ENCODE results near the gene ADAM23.

Gene ADAM23

DNA sequence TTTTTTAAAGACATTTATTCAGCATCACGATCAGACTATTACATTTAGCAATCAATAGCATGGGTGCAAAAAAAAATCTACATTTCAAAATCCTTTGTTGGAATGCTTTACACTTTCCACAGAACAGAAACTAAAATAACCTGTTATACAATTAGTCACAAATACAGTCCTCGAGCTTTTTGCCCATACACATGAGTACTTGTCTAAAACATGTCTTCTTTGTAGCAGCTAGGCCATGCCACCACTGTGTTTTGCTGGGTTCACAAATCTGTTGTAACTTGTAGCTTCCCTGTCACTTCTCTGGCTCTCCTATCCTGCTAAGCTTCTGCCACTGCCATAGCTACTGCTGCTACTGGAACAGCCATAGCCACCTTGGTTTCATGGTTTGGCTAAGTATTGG lies 24.4 kb upstream of the ADAM23 start:
- TF ChIP-seq, protein P1, sequence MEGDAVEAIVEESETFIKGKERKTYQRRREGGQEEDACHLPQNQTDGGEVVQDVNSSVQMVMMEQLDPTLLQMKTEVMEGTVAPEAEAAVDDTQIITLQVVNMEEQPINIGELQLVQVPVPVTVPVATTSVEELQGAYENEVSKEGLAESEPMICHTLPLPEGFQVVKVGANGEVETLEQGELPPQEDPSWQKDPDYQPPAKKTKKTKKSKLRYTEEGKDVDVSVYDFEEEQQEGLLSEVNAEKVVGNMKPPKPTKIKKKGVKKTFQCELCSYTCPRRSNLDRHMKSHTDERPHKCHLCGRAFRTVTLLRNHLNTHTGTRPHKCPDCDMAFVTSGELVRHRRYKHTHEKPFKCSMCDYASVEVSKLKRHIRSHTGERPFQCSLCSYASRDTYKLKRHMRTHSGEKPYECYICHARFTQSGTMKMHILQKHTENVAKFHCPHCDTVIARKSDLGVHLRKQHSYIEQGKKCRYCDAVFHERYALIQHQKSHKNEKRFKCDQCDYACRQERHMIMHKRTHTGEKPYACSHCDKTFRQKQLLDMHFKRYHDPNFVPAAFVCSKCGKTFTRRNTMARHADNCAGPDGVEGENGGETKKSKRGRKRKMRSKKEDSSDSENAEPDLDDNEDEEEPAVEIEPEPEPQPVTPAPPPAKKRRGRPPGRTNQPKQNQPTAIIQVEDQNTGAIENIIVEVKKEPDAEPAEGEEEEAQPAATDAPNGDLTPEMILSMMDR (IDR thresholded peaks at IDR 0.05; ENCODE audit: low read depth, low read length, poor library complexity, severe bottlenecking): no peak
- TF ChIP-seq EZH2phosphoT487 (IDR thresholded peaks at IDR 0.05; ENCODE audit: borderline replicate concordance, low read length): no peak
- Histone ChIP-seq H3K27me3 (ENCODE audit: control insufficient read depth, low read length) (no peaks in the 10 kb centered on the region), H3K4me2 (ENCODE audit: low read length) (no peak overlapping the region), H3K4me1 (ENCODE audit: control insufficient read depth, low read length) (no peaks in the 10 kb centered on the region), H3K4me3 (ENCODE audit: low read length) (no peak overlapping the region), H3K79me2 (ENCODE audit: control insufficient read depth, low read length) (no peaks in the 10 kb centered on the region), H3K9me2 (replicated peaks; ENCODE audit: control insufficient read depth, low read length) (no peaks in the 10 kb centered on the region), H3K27ac (ENCODE audit: low read depth, low read length) (no peak overlapping the region), H3F3A (ENCODE audit: control insufficient read depth, insufficient read depth) (no peaks in the 10 kb centered on the region), H3K36me3 (ENCODE audit: control insufficient read depth, low read length) (no peaks in the 10 kb centered on the region), H3K9me3 (ENCODE audit: control insufficient read depth, insufficient read depth, low read length) (peaks cover 8% of the 10 kb centered on the region; the same call in 1 of the 2 replicates), H4K20me1 (ENCODE audit: control insufficient read depth, insufficient read depth, low read depth, low read length) (no peaks in the 10 kb centered on the region)

DNA sequence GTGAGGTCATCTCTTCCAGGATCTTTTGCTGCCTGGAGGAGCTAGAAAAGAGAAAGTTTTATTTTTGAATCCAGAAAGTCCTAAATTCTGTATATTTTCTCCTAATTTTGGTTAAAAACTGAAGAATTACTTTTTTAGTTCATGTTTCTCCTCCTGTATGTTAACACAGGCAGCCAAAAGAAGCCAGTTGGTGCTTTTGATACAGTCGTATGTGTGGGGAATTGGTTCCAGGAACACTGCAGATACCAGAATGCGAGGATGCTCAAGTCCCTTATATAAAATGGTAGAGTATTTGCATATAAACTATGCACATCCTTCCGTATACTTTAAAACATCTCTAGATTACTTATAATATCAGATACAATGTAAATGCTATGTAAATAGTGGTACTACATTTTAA lies 22.6 kb upstream of the ADAM23 start:
- Histone ChIP-seq H3K4me2 (ENCODE audit: low read length) (no peak overlapping the region), H3K4me1 (ENCODE audit: control insufficient read depth, low read length) (no peaks in the 10 kb centered on the region), H3K9me3 (ENCODE audit: control insufficient read depth, insufficient read depth, low read length) (peaks cover 8% of the 10 kb centered on the region; the same call in 1 of the 2 replicates), H3K27ac (ENCODE audit: low read depth, low read length) (no peak overlapping the region), H4K20me1 (ENCODE audit: control insufficient read depth, insufficient read depth, low read depth, low read length) (no peaks in the 10 kb centered on the region), H3F3A (ENCODE audit: control insufficient read depth, insufficient read depth) (no peaks in the 10 kb centered on the region), H3K9me2 (replicated peaks; ENCODE audit: control insufficient read depth, low read length) (no peaks in the 10 kb centered on the region), H3K27me3 (ENCODE audit: control insufficient read depth, low read length) (no peaks in the 10 kb centered on the region), H3K36me3 (ENCODE audit: control insufficient read depth, low read length) (no peaks in the 10 kb centered on the region), H3K4me3 (ENCODE audit: low read length) (no peak overlapping the region), H3K79me2 (ENCODE audit: control insufficient read depth, low read length) (no peaks in the 10 kb centered on the region)
- TF ChIP-seq EZH2phosphoT487 (IDR thresholded peaks at IDR 0.05; ENCODE audit: borderline replicate concordance, low read length): no peak
- TF ChIP-seq, protein P1 (IDR thresholded peaks at IDR 0.05; ENCODE audit: low read depth, low read length, poor library complexity, severe bottlenecking): no peak

DNA sequence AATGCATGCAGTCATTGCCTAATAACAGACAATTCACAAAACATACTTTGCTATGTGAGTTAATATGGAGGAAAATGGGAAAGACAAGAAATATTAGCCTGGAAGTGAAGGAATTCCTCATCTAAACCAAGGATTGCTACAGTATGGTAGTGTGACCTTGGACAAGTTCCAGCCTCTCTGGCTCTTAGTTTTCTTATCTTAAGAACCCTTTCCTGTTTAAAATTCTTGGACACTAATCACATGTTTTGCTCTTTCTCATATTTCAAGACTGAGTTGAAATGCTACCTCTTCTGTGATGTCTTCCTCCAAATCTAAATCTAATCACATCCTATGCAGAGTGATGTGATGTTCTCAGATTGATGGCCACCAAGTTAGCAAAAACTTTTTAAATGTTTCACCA lies 20.8 kb upstream of the ADAM23 start:
- Histone ChIP-seq H3K79me2 (ENCODE audit: control insufficient read depth, low read length) (no peaks in the 10 kb centered on the region), H3K9me3 (ENCODE audit: control insufficient read depth, insufficient read depth, low read length) (peaks cover 8% of the 10 kb centered on the region; the same call in 1 of the 2 replicates), H3K4me2 (ENCODE audit: low read length) (no peak overlapping the region), H3K36me3 (ENCODE audit: control insufficient read depth, low read length) (no peaks in the 10 kb centered on the region), H3K4me3 (ENCODE audit: low read length) (no peak overlapping the region), H3K27ac (ENCODE audit: low read depth, low read length) (no peak overlapping the region), H3K4me1 (ENCODE audit: control insufficient read depth, low read length) (no peaks in the 10 kb centered on the region), H3K9me2 (replicated peaks; ENCODE audit: control insufficient read depth, low read length) (no peaks in the 10 kb centered on the region), H3F3A (ENCODE audit: control insufficient read depth, insufficient read depth) (no peaks in the 10 kb centered on the region), H4K20me1 (ENCODE audit: control insufficient read depth, insufficient read depth, low read depth, low read length) (no peaks in the 10 kb centered on the region), H3K27me3 (ENCODE audit: control insufficient read depth, low read length) (no peaks in the 10 kb centered on the region)
- TF ChIP-seq, protein P1 (IDR thresholded peaks at IDR 0.05; ENCODE audit: low read depth, low read length, poor library complexity, severe bottlenecking): no peak
- no peak for TF ChIP-seq EZH2phosphoT487 (IDR thresholded peaks at IDR 0.05; ENCODE audit: borderline replicate concordance, low read length)
